Brain microvascular endothelial cell (primary cell): ENCODE data around the gene GPR162.

Source experiments
- DNase-seq: peaks from one replicate; pipeline ENCODE4 v3.0.0-alpha.2; 2020
- H3K27ac ChIP-seq: fragments of 250-450 bp; sonication (Bioruptor Pico); 2 replicates; pipeline ENCODE4 v1.5.1; 2020; ENCODE audit warnings: mild to moderate bottlenecking, moderate library complexity
- H3K27me3 ChIP-seq: fragments of 250-450 bp; sonication (Bioruptor Pico); replicated peaks from 2 replicates; pipeline ENCODE4 v1.5.1; 2020; ENCODE audit warnings: mild to moderate bottlenecking
- H3K36me3 ChIP-seq: fragments of 250-450 bp; sonication (Bioruptor Pico); replicated peaks from 2 replicates; pipeline ENCODE4 v1.5.1; 2020; ENCODE audit warnings: mild to moderate bottlenecking
- H3K4me3 ChIP-seq: 2 replicates; pipeline ENCODE4 v1.5.1; 2011; ENCODE audit warnings: low read depth, mild to moderate bottlenecking, control low read depth, low read length, moderate library complexity
- CTCF ChIP-seq: IDR thresholded peaks from 2 replicates; pipeline ENCODE4 v1.5.1; 2011; ENCODE audit warnings: low read depth, mild to moderate bottlenecking, moderate library complexity, low read length, control low read depth, inconsistent platforms; ENCODE audit errors: missing control alignments
- in situ Hi-C: cut with HindIII; loops from 2 replicates; pipeline ENCODE4 v1.10.0; 2017; ENCODE audit warnings: low sequenced_read_pairs, low pct_ligation_motif_present

GPR162 gene

GRCh38 chr12:6810758-6811157 is 10.9 kb upstream of the GPR162 start:
- TF ChIP-seq CTCF = no peak
- Histone ChIP-seq H3K4me3 (no peak overlapping the region), H3K27me3 (no peaks in the 10 kb centered on the region), H3K27ac (no peak overlapping the region), H3K36me3 (no peaks in the 10 kb centered on the region)
- in situ Hi-C loops = no loop called here
- no peak for DNase-seq

GRCh38 chr12:6813363-6813762 is 8.3 kb upstream of the GPR162 start:
- no peak for TF ChIP-seq CTCF
- Histone ChIP-seq H3K36me3 (no peaks in the 10 kb centered on the region), H3K27me3 (no peaks in the 10 kb centered on the region), H3K27ac (no peak overlapping the region), H3K4me3 (no peak overlapping the region)
- in situ Hi-C loops = no loop called here
- DNase-seq = no peak

GRCh38 chr12:6816598-6816997 is 5.0 kb upstream of the GPR162 start:
- no peaks in the 10 kb centered on the region for H3K36me3 ChIP-seq
- TF ChIP-seq CTCF = no peak
- no peak for DNase-seq

GRCh38 chr12:6817098-6817497 is 4.5 kb upstream of the GPR162 start:
- no peaks in the 10 kb centered on the region for H3K36me3 ChIP-seq
- no peak for TF ChIP-seq CTCF
- in situ Hi-C loops = no loop called here

More at GRCh38 chr12:6816598-6816997, 5.0 kb upstream of the GPR162 start:
- no peak overlapping the region for H3K27ac ChIP-seq
- no peak overlapping the region for H3K4me3 ChIP-seq
- in situ Hi-C loops = no loop called here
- H3K27me3 ChIP-seq = no peaks in the 10 kb centered on the region

GRCh38 chr12:6817662-6818157 is 3.9 kb upstream of the GPR162 start:
- H3K27ac ChIP-seq = no peak overlapping the region
- no peak overlapping the region for H3K4me3 ChIP-seq
- no peaks in the 10 kb centered on the region for H3K36me3 ChIP-seq
- H3K27me3 ChIP-seq = no peaks in the 10 kb centered on the region
- TF ChIP-seq CTCF = no peak
- no peak for DNase-seq
- in situ Hi-C loops = no loop called here

More at GRCh38 chr12:6817098-6817497, 4.5 kb upstream of the GPR162 start:
- Histone ChIP-seq H3K27me3 (no peaks in the 10 kb centered on the region), H3K4me3 (no peak overlapping the region), H3K27ac (no peak overlapping the region)
- DNase-seq = no peak

- no peak for DNase-seq
- no peak overlapping the region for H3K27ac ChIP-seq
- TF ChIP-seq CTCF = no peak
- no peaks in the 10 kb centered on the region for H3K27me3 ChIP-seq
- H3K4me3 ChIP-seq = no peak overlapping the region
- no peaks in the 10 kb centered on the region for H3K36me3 ChIP-seq
- in situ Hi-C loops = no loop called here
Measured at GRCh38 chr12:6818222-6818621, 3.4 kb upstream of the GPR162 start.
